ENCODE measurements around the gene CCDC149. TPM values are rescaled to one million over a fixed set of nuclear protein-coding genes. Genes with fewer than 3 reads are reported as not detected.
A peak's percentile ranks its signal among the peaks of the same experiment; 100 is the strongest.

CCDC149 gene
- total RNA-seq, 1 experiment from 2014 or later, result 9.8 TPM

GRCh38 chr4:24795666-24796381, 117.0 kb downstream of the CCDC149 start:
- TF ChIP-seq EZH2 (IDR thresholded peaks at IDR 0.05; ENCODE audit: low read depth) (no peak), CTCF (conservative IDR thresholded peaks at IDR 0.05) (no peak)
- Histone ChIP-seq H3F3A (ENCODE audit: insufficient read depth, low read depth) (no peaks in the 10 kb centered on the region; the same call in 1 of the 2 replicates), H3K36me3 (ENCODE audit: low read depth) (no peaks in the 10 kb centered on the region), H3K9me2 (ENCODE audit: insufficient read depth) (no peaks in the 10 kb centered on the region), H3K9me3 (ENCODE audit: insufficient read depth, low read depth) (no peaks in the 10 kb centered on the region), H3K4me3 (peak overlapping the region; percentile 34; the same call in 1 of the 2 replicates), H3K4me2 (peak overlapping the region; percentile 74), H3K79me2 (ENCODE audit: low read depth) (no peaks in the 10 kb centered on the region), H2AFZ (peak overlapping the region; percentile 61; the same call in 1 of the 2 replicates), H3K4me1 (replicated peaks; ENCODE audit: insufficient read depth) (peaks cover 12% of the 10 kb centered on the region), H3K27me3 (ENCODE audit: insufficient read depth, low read depth) (no peaks in the 10 kb centered on the region), H4K20me1 (ENCODE audit: insufficient read depth) (no peaks in the 10 kb centered on the region), H3K27ac (0 out of 2 replicates have a peak overlapping the region, but pooled peaks have one; percentile 12)
- BruUV-seq (replicated peaks), result TSS peak; percentile 61
- peak in 1 of 2 experiments; percentile 4 for DNase-seq
- POLR2A ChIA-PET (ENCODE audit: unreplicated experiment), result interaction anchor here (0.6 kb wide), 1 partner anchor 518 kb away, joined by 20 read pairs; no protein-coding TSS in a partner anchor
- intact Hi-C loops (cut with micrococcal nuclease; ENCODE audit: unreplicated experiment), result loop anchor here (5.0 to 10.0 kb wide), 3 partner anchors 119 to 321 kb away; partner anchors contain the start of genes CCDC149 and DHX15
- CTCF ChIA-PET, result interaction anchor here (0.6 kb wide), 2 partner anchors 138 to 195 kb away, joined by 5 to 6 read pairs; no protein-coding TSS in a partner anchor

DNA sequence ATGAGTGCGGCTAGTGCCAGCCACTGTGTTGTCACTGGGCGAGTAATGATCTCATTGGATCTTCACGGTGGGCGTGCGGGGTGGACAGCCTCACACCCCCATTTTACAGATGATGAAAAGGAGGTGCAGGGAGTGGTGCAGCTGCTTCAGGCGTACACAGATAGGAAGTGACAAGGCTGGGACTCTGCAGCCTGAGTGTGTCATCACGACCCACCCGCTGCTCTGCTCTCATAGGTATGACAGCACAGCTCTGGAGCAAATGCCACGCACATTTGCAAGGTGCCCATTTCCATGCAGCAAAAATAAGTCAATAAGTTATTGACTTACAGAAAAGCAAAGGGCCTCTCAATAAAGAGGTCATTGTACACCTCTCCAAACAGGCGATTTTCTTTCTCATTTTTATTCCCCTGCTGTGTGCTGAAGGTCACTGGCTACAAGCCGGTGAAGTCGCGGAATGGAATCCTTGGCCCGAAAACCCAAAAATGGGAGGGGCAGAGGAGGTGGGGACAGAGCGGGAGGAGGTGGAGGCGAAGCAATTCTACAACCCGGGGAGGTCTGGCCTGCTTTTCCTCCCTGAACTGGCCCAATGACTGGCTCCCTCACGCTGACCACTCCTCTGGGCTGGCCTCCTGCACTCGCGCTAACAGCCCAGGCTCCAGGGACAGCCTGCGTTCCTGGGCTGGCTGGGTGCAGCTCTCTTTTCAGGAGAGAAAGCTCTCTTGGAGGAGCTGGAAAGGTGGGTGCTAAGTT, 117.8 kb downstream of the CCDC149 start, which contains the start of gene SOD3:
Gene SOD3 (plus strand): TSS at position 658 of the 750 bp plus-strand sequence. CDS start 3,949 bp downstream, outside the sequence.
- peak within 1 kb of the TSS; percentile 74 for H3K4me2 ChIP-seq
- no TSS peak for BruUV-seq (replicated peaks)
- H3K79me2 ChIP-seq (ENCODE audit: low read depth), result no peaks in the 10 kb centered on the region
- TF ChIP-seq EZH2 (IDR thresholded peaks at IDR 0.05; ENCODE audit: low read depth), result no peak
- TF ChIP-seq CTCF (conservative IDR thresholded peaks at IDR 0.05), result no peak
- H3K27me3 ChIP-seq (ENCODE audit: insufficient read depth, low read depth), result no peaks in the 10 kb centered on the region
- no peaks in the 10 kb centered on the region; the same call in 1 of the 2 replicates for H3F3A ChIP-seq (ENCODE audit: insufficient read depth, low read depth)
- H3K9me3 ChIP-seq (ENCODE audit: insufficient read depth, low read depth), result no peaks in the 10 kb centered on the region
- POLR2A ChIA-PET (ENCODE audit: unreplicated experiment), result interaction anchor here (0.6 kb wide), 1 partner anchor 518 kb away, joined by 20 read pairs; no protein-coding TSS in a partner anchor
- H3K36me3 ChIP-seq (ENCODE audit: low read depth), result no peaks in the 10 kb centered on the region
- peaks cover 12% of the 10 kb centered on the region for H3K4me1 ChIP-seq (replicated peaks; ENCODE audit: insufficient read depth)
- H2AFZ ChIP-seq, result peak within 1 kb of the TSS; percentile 61; the same call in 1 of the 2 replicates
- CTCF ChIA-PET, result interaction anchor here (0.6 kb wide), 1 partner anchor 137 kb away, joined by 5 read pairs; no protein-coding TSS in a partner anchor
- intact Hi-C loops (cut with micrococcal nuclease; ENCODE audit: unreplicated experiment), result loop anchor here (5.0 to 10.0 kb wide), 3 partner anchors 120 to 320 kb away; partner anchors contain the start of genes CCDC149 and DHX15
- peak; percentile 78 to 86 for DNase-seq
- peak within 1 kb of the TSS; percentile 25; the same call in 1 of the 2 replicates for H3K27ac ChIP-seq
- no peaks in the 10 kb centered on the region for H4K20me1 ChIP-seq (ENCODE audit: insufficient read depth)
- no peaks in the 10 kb centered on the region for H3K9me2 ChIP-seq (ENCODE audit: insufficient read depth)
- peak within 1 kb of the TSS; percentile 34; the same call in 1 of the 2 replicates for H3K4me3 ChIP-seq

- POLR2A ChIA-PET (ENCODE audit: unreplicated experiment), result no interaction called here
- H3K4me1 ChIP-seq (replicated peaks; ENCODE audit: insufficient read depth), result peaks cover 12% of the 10 kb centered on the region
- 0 out of 2 replicates have a peak overlapping the region, but pooled peaks have one; percentile 25 for H3K27ac ChIP-seq
- TF ChIP-seq CTCF (conservative IDR thresholded peaks at IDR 0.05) (no peak), EZH2 (IDR thresholded peaks at IDR 0.05; ENCODE audit: low read depth) (no peak)
- no peaks in the 10 kb centered on the region for H3K9me3 ChIP-seq (ENCODE audit: insufficient read depth, low read depth)
- DNase-seq, result no peak
- no peaks in the 10 kb centered on the region for H3K36me3 ChIP-seq (ENCODE audit: low read depth)
- no peak overlapping the region for H2AFZ ChIP-seq
- H3K27me3 ChIP-seq (ENCODE audit: insufficient read depth, low read depth), result no peaks in the 10 kb centered on the region
- no peaks in the 10 kb centered on the region for H4K20me1 ChIP-seq (ENCODE audit: insufficient read depth)
- no peaks in the 10 kb centered on the region; the same call in 1 of the 2 replicates for H3F3A ChIP-seq (ENCODE audit: insufficient read depth, low read depth)
- CTCF ChIA-PET, result no interaction called here
- no peaks in the 10 kb centered on the region for H3K9me2 ChIP-seq (ENCODE audit: insufficient read depth)
- H3K4me3 ChIP-seq, result peak overlapping the region; percentile 34; the same call in 1 of the 2 replicates
- peak overlapping the region; percentile 74 for H3K4me2 ChIP-seq
- intact Hi-C loops (cut with micrococcal nuclease; ENCODE audit: unreplicated experiment), result loop anchor here (10.0 kb wide), 2 partner anchors 120 to 320 kb away; partner anchors contain the start of gene CCDC149
- no peaks in the 10 kb centered on the region for H3K79me2 ChIP-seq (ENCODE audit: low read depth)
- BruUV-seq (replicated peaks), result no TSS peak
These were observed 118.4 kb downstream of the CCDC149 start for GRCh38 chr4:24794480-24794879.

Data from PC-9 (cell line).